Keratinocyte (primary cell): ENCODE results near the gene ABCA4. TPM values are rescaled to one million over a fixed set of nuclear protein-coding genes. Genes with fewer than 3 reads are reported as not detected.

Experiments used
- DNase-seq: peaks from one replicate; pipeline ENCODE4 v3.0.0-alpha.2; 2011; ENCODE audit warnings: low read depth, missing footprints, low spot score
- FAIRE-seq: peaks from 2 replicates; lab custom pipeline; 2011; peaks lifted over from hg19 to GRCh38; lab: Jason Lieb, UNC
- H2AFZ ChIP-seq: 2 replicates; pipeline ENCODE4 v1.6.0; 2012; ENCODE audit warnings: low read length, control low read depth, inconsistent platforms; ENCODE audit not compliant: control insufficient read depth
- H3K27ac ChIP-seq: 2 replicates; pipeline ENCODE4 v1.5.1; 2011; ENCODE audit warnings: low read length; ENCODE audit not compliant: control insufficient read depth, insufficient read depth
- H3K27me3 ChIP-seq: 3 replicates; pipeline ENCODE4 v1.6.0; 2011; ENCODE audit warnings: low read length; ENCODE audit not compliant: control insufficient read depth, insufficient read depth; ENCODE audit errors: extremely low read depth
- H3K36me3 ChIP-seq, 2 experiments: 2 replicates in 1 of 2; 3 replicates in 1 of 2; pipeline ENCODE4 v1.5.1; 2011; ENCODE audit warnings: low read length in 2 of 2, mild to moderate bottlenecking in 1 of 2; ENCODE audit not compliant: control insufficient read depth in 2 of 2, insufficient read depth in 2 of 2; ENCODE audit errors: extremely low read depth in 1 of 2
- H3K4me1 ChIP-seq: 3 replicates; pipeline ENCODE4 v1.5.1; 2011; ENCODE audit warnings: low read length; ENCODE audit not compliant: control insufficient read depth, insufficient read depth; ENCODE audit errors: extremely low read depth
- H3K4me2 ChIP-seq: 3 replicates; pipeline ENCODE4 v1.6.0; 2011; ENCODE audit warnings: low read depth, low read length; ENCODE audit not compliant: control insufficient read depth, insufficient read depth; ENCODE audit errors: extremely low read depth
- H3K4me3 ChIP-seq, 3 experiments: fragments of 200-600 bp in 1 of 3; sonication (generic) in 1 of 3; 2 replicates in 2 of 3; 3 replicates in 1 of 3; pipeline ENCODE4 v1.5.1; 2011 to 2016; ENCODE audit warnings: low read length in 3 of 3, mild to moderate bottlenecking in 3 of 3, control low read depth in 2 of 3, inconsistent platforms in 1 of 3, low read depth in 1 of 3, mixed read lengths in 1 of 3, mixed run types in 1 of 3, moderate library complexity in 1 of 3; ENCODE audit not compliant: control insufficient read depth in 2 of 3, insufficient read depth in 2 of 3; ENCODE audit errors: extremely low read depth in 1 of 3
- H3K79me2 ChIP-seq: 2 replicates; pipeline ENCODE4 v1.6.0; 2012; ENCODE audit warnings: low read length; ENCODE audit not compliant: control insufficient read depth, insufficient read depth
- H3K9ac ChIP-seq: 3 replicates; pipeline ENCODE4 v1.6.0; 2011; ENCODE audit warnings: low read length; ENCODE audit not compliant: control insufficient read depth, insufficient read depth; ENCODE audit errors: extremely low read depth
- H3K9me1 ChIP-seq: 3 replicates; pipeline ENCODE4 v1.6.0; 2011; ENCODE audit warnings: low read length; ENCODE audit not compliant: control insufficient read depth, insufficient read depth; ENCODE audit errors: extremely low read depth
- H3K9me3 ChIP-seq: 2 replicates; pipeline ENCODE4 v1.5.1; 2012; ENCODE audit warnings: low read depth, low read length; ENCODE audit not compliant: control insufficient read depth
- H4K20me1 ChIP-seq: 3 replicates; pipeline ENCODE4 v1.6.0; 2011; ENCODE audit warnings: low read length; ENCODE audit not compliant: control insufficient read depth, insufficient read depth; ENCODE audit errors: extremely low read depth
- CTCF ChIP-seq, 3 experiments: IDR thresholded peaks in 1 of 3; conservative IDR thresholded peaks in 1 of 3; optimal IDR thresholded peaks in 1 of 3; 2 replicates in 2 of 3; 3 replicates in 1 of 3; pipeline versions ENCODE3 to v1.5.1; 2011; ENCODE audit warnings: low read length in 3 of 3, mild to moderate bottlenecking in 3 of 3, moderate library complexity in 2 of 3, control low read depth in 1 of 3, inconsistent platforms in 1 of 3; ENCODE audit not compliant: insufficient read depth in 2 of 3; ENCODE audit errors: extremely low read depth in 1 of 3
- EZH2 ChIP-seq: IDR thresholded peaks from one replicate; pipeline ENCODE4 v1.6.1; 2012; ENCODE audit warnings: inconsistent platforms, mild to moderate bottlenecking, low read length, moderate library complexity
- dilution Hi-C: fragments of 300-500 bp; cut with MboI; formaldehyde crosslinking; loops from one replicate; pipeline ENCODE4 v1.7.0; 2020; ENCODE audit warnings: low sequenced_read_pairs; ENCODE audit not compliant: extremely low pct_ligation_motif_present
- polyA plus RNA-seq, 5 experiments: library from polyadenylated mRNA; depleted of rRNA in 3 of 5; stranded (reverse) in 3 of 5; stranded (forward) in 1 of 5; unstranded in 1 of 5; fragments of >200 nt; gene quantifications; 1 replicate in 1 of 5; 2 replicates in 3 of 5; 3 replicates in 1 of 5; pipeline versions ENCODE4 v1.2.1 to v1.2.3, GENCODE V29; 2011 to 2012; ENCODE audit warnings: missing spikeins in 2 of 5, low read depth in 1 of 5, low replicate concordance in 1 of 5

The ABCA4 gene
- polyA plus RNA-seq, 1 donor (not counting 4 experiments of a cell fraction or from before 2014, with no cell fraction given), result 0.04 TPM

- H3K4me2 ChIP-seq, result peak overlapping the region; percentile 32
- DNase-seq (no peak), FAIRE-seq (no peak)
- TF ChIP-seq EZH2, result no peak
- no peak for TF ChIP-seq CTCF (optimal IDR thresholded peaks at IDR 0.05 in 1 of 3, IDR thresholded peaks at IDR 0.05 in 1 of 3, conservative IDR thresholded peaks at IDR 0.05 in 1 of 3; ENCODE audit: extremely low read depth in 1 of 3, insufficient read depth in 2 of 3, low read length in 3 of 3)
- peak overlapping the region in 1 of 3 experiments; percentile 12 for H3K4me3 ChIP-seq
- peaks cover 8% of the 10 kb centered on the region for H3K4me1 ChIP-seq
- no peaks in the 10 kb centered on the region for H4K20me1 ChIP-seq
- H2AFZ ChIP-seq, result peak overlapping the region; percentile 68
- H3K36me3 ChIP-seq, result no peaks in the 10 kb centered on the region
- no peaks in the 10 kb centered on the region for H3K9me1 ChIP-seq
- H3K9ac ChIP-seq, result no peak overlapping the region
- no peaks in the 10 kb centered on the region for H3K9me3 ChIP-seq
- H3K27ac ChIP-seq, result no peak overlapping the region
- no peaks in the 10 kb centered on the region for H3K79me2 ChIP-seq
- dilution Hi-C loops, result no loop called here
- no peaks in the 10 kb centered on the region for H3K27me3 ChIP-seq
Measured at GRCh38 chr1:94094469-94095111, 26.4 kb downstream of the ABCA4 start.

GRCh38 chr1:94093996-94094395 lies 27.0 kb downstream of the ABCA4 start:
- Histone ChIP-seq H3K79me2 (no peaks in the 10 kb centered on the region), H3K36me3 (no peaks in the 10 kb centered on the region), H3K27me3 (no peaks in the 10 kb centered on the region), H3K4me2 (peak overlapping the region; percentile 32), H4K20me1 (no peaks in the 10 kb centered on the region), H3K9me3 (no peaks in the 10 kb centered on the region), H3K9ac (no peak overlapping the region), H3K4me1 (peaks cover 8% of the 10 kb centered on the region), H3K27ac (no peak overlapping the region), H2AFZ (peak overlapping the region; percentile 68), H3K4me3 (peak overlapping the region in 1 of 3 experiments; percentile 12), H3K9me1 (no peaks in the 10 kb centered on the region)
- FAIRE-seq (no peak), DNase-seq (no peak)
- dilution Hi-C loops, result no loop called here
- TF ChIP-seq CTCF (optimal IDR thresholded peaks at IDR 0.05 in 1 of 3, IDR thresholded peaks at IDR 0.05 in 1 of 3, conservative IDR thresholded peaks at IDR 0.05 in 1 of 3; ENCODE audit: extremely low read depth in 1 of 3, insufficient read depth in 2 of 3, low read length in 3 of 3) (no peak), EZH2 (no peak)
